Stimulated activated memory B cell treated with anti-CD40 and anti-IgM and Interleukin-4, amounts not matched to agents 10 μg/mL and 1 μg/mL and 100 μg/mL, for 72 hours (primary cell): Measurements from ENCODE around the gene PRDM1.

Experiments
- ATAC-seq: fragments of 150-1000 bp; cut with Tn5 transposase; 2 replicates; pipeline ENCODE4 v1.10.0; 2021
- H3K27ac Mint-ChIP-seq: one replicate; pipeline ENCODE4 v1.8.0; 2022; ENCODE audit warnings: mild to moderate bottlenecking, mixed read lengths
- H3K27me3 Mint-ChIP-seq: one replicate; pipeline ENCODE4 v1.8.0; 2022; ENCODE audit warnings: mixed read lengths
- H3K36me3 Mint-ChIP-seq: one replicate; pipeline ENCODE4 v1.8.0; 2022; ENCODE audit warnings: mixed read lengths
- H3K4me1 Mint-ChIP-seq: one replicate; pipeline ENCODE4 v1.8.0; 2022; ENCODE audit warnings: mixed read lengths
- H3K4me3 Mint-ChIP-seq: one replicate; pipeline ENCODE4 v1.8.0; 2022; ENCODE audit warnings: mild to moderate bottlenecking, moderate library complexity, mixed read lengths
- H3K9me3 Mint-ChIP-seq: one replicate; pipeline ENCODE4 v1.8.0; 2022; ENCODE audit warnings: mixed read lengths

Gene PRDM1

GRCh38 chr6:106082735-106083398, 3.3 kb upstream of the PRDM1 start:
- H3K4me3 Mint-ChIP-seq: no peak overlapping the region

GRCh38 chr6:106083618-106084017, 2.5 kb upstream of the PRDM1 start:
- Mint-ChIP-seq H3K27ac (peak overlapping the region; percentile 88), H3K36me3 (no peaks in the 10 kb centered on the region), H3K4me3 (no peak overlapping the region), H3K9me3 (no peaks in the 10 kb centered on the region), H3K4me1 (peaks cover 47% of the 10 kb centered on the region), H3K27me3 (peaks cover 8% of the 10 kb centered on the region)
- ATAC-seq: no peak

More at GRCh38 chr6:106082735-106083398, 3.3 kb upstream of the PRDM1 start:
- H3K27ac Mint-ChIP-seq: no peak overlapping the region
- H3K27me3 Mint-ChIP-seq: peaks cover 8% of the 10 kb centered on the region
- ATAC-seq: no peak
- no peaks in the 10 kb centered on the region for H3K36me3 Mint-ChIP-seq
- H3K4me1 Mint-ChIP-seq: peaks cover 43% of the 10 kb centered on the region
- H3K9me3 Mint-ChIP-seq: no peaks in the 10 kb centered on the region

DNA sequence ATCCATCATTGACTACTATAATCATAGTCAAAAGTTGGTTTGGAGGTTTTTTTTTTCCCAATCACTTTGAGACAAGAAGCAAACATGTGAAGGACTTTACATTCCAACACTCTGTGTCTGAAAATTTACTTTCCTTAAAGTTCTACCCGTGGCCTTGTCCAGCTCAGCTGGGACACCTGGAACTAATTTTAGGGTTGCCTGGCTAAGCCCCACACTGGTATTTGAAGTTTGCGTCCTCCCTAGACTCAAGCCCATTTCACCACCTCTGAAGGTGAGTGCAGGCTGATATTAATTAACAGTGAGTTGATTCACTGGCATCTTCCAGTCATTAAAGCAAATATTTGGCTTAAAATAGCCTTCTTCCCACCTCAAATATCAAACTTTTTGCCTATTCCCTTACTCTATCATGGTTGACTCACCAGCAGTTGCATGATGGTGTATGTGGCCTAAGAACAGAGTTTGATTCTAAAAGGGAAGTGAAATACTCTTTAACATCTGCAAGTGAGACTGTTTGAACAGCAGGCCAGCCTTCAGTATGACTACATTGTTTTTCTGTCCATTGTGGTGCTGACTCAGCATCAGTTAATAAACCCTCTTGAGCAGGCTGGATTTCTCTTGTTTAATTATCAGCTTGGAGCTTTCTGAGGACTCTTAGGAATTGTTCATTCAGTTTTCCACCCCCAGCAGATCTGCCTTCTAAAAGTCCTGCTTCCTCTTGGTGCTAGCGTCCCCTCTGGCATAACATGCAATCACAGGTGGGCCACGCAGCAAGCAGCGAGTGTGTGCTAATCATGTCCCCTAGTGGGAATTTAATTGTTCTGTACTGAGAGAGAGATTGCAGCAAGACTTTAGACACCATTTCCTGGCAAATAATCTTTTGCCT, 1.8 kb upstream of the PRDM1 start:
- H3K4me3 Mint-ChIP-seq: no peak overlapping the region
- peak overlapping the region; percentile 88 for H3K27ac Mint-ChIP-seq
- H3K36me3 Mint-ChIP-seq: no peaks in the 10 kb centered on the region

GRCh38 chr6:106084989-106085691, 996 bp upstream of the PRDM1 start:
- peaks cover 8% of the 10 kb centered on the region for H3K27me3 Mint-ChIP-seq
- peak overlapping the region; percentile 88 for H3K27ac Mint-ChIP-seq
- peak overlapping the region; percentile 86 for H3K4me3 Mint-ChIP-seq
- no peaks in the 10 kb centered on the region for H3K9me3 Mint-ChIP-seq
- no peaks in the 10 kb centered on the region for H3K36me3 Mint-ChIP-seq
- no peak for ATAC-seq
- peaks cover 54% of the 10 kb centered on the region for H3K4me1 Mint-ChIP-seq

More for the DNA sequence above, 1.8 kb upstream of the PRDM1 start:
- Mint-ChIP-seq H3K4me1 (peaks cover 47% of the 10 kb centered on the region), H3K27me3 (peaks cover 8% of the 10 kb centered on the region), H3K9me3 (no peaks in the 10 kb centered on the region)
- ATAC-seq: peak; percentile 86

- peak overlapping the region; percentile 88 for H3K27ac Mint-ChIP-seq
- peak overlapping the region; percentile 86 for H3K4me3 Mint-ChIP-seq
- H3K4me1 Mint-ChIP-seq: peaks cover 59% of the 10 kb centered on the region
- peaks cover 8% of the 10 kb centered on the region for H3K27me3 Mint-ChIP-seq
- no peak for ATAC-seq
- no peaks in the 10 kb centered on the region for H3K9me3 Mint-ChIP-seq
- H3K36me3 Mint-ChIP-seq: no peaks in the 10 kb centered on the region
Measured at GRCh38 chr6:106085692-106085983, 498 bp upstream of the PRDM1 start.

DNA sequence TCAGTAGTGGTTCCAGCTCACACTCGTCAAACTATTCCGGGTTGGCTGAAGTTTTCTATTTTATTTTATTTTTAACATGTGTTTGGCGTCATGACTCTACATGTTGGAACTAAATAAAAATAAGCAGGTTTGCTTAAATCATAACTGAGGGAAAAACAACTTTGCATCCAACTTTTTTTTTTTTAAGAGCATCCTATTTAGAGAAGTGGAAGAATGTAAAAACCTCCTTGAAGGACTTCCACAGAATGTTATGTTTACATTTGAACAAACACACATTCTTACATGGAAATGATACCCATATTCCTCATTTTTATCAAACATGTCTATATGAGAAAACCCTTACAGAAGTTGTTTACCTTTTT, 659 bp downstream of the PRDM1 start:
- peak overlapping the region; percentile 88 for H3K27ac Mint-ChIP-seq
- no peaks in the 10 kb centered on the region for H3K9me3 Mint-ChIP-seq
- H3K27me3 Mint-ChIP-seq: peaks cover 5% of the 10 kb centered on the region
- H3K36me3 Mint-ChIP-seq: no peaks in the 10 kb centered on the region
- ATAC-seq: no peak
- peaks cover 66% of the 10 kb centered on the region for H3K4me1 Mint-ChIP-seq
- H3K4me3 Mint-ChIP-seq: peak overlapping the region; percentile 21

- no peak overlapping the region for H3K27ac Mint-ChIP-seq
- peaks cover 73% of the 10 kb centered on the region for H3K4me1 Mint-ChIP-seq
- no peaks in the 10 kb centered on the region for H3K9me3 Mint-ChIP-seq
- ATAC-seq: no peak
- no peaks in the 10 kb centered on the region for H3K36me3 Mint-ChIP-seq
- no peaks in the 10 kb centered on the region for H3K27me3 Mint-ChIP-seq
- H3K4me3 Mint-ChIP-seq: peak overlapping the region; percentile 41
Measured at GRCh38 chr6:106087548-106088325, 1.6 kb downstream of the PRDM1 start.

DNA sequence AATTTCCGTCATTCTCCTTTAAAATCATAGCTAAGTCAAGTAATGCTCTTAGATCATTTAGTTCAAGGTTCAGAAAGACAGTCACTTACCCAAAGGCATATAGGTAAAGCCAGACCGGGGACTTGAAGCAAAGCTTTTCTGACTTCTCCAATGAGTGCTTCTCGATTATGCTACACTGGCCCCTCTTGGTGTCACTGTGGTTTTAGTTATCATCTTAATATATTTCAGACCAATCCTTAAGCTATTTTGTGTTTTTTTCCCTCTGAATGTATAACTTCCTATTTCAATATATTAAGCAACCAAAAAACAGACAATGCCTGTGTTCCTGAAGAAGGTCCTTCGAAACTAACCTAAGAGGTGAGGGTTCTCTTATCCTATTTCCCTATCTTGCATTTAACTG, 3.9 kb downstream of the PRDM1 start:
- ATAC-seq: no peak
- Mint-ChIP-seq H3K36me3 (no peaks in the 10 kb centered on the region), H3K4me1 (peaks cover 77% of the 10 kb centered on the region), H3K4me3 (no peak overlapping the region), H3K27ac (peak overlapping the region; percentile 21), H3K9me3 (no peaks in the 10 kb centered on the region), H3K27me3 (no peaks in the 10 kb centered on the region)

- Mint-ChIP-seq H3K4me3 (no peak overlapping the region), H3K27me3 (no peaks in the 10 kb centered on the region), H3K9me3 (no peaks in the 10 kb centered on the region), H3K27ac (no peak overlapping the region), H3K36me3 (no peaks in the 10 kb centered on the region), H3K4me1 (peaks cover 59% of the 10 kb centered on the region)
- ATAC-seq: no peak
Measured at GRCh38 chr6:106092279-106092678, 6.1 kb downstream of the PRDM1 start.

- no peak for ATAC-seq
- no peak overlapping the region for H3K4me3 Mint-ChIP-seq
- H3K4me1 Mint-ChIP-seq: peaks cover 70% of the 10 kb centered on the region
Measured at GRCh38 chr6:106094261-106094963, 8.3 kb downstream of the PRDM1 start.

GRCh38 chr6:106094964-106095335, 8.8 kb downstream of the PRDM1 start:
- ATAC-seq: no peak
- Mint-ChIP-seq H3K27me3 (no peaks in the 10 kb centered on the region), H3K4me3 (no peak overlapping the region), H3K36me3 (no peaks in the 10 kb centered on the region), H3K4me1 (peaks cover 71% of the 10 kb centered on the region), H3K27ac (peak overlapping the region; percentile 49), H3K9me3 (no peaks in the 10 kb centered on the region)

More at GRCh38 chr6:106094261-106094963, 8.3 kb downstream of the PRDM1 start:
- Mint-ChIP-seq H3K36me3 (no peaks in the 10 kb centered on the region), H3K27me3 (no peaks in the 10 kb centered on the region), H3K9me3 (no peaks in the 10 kb centered on the region), H3K27ac (peak overlapping the region; percentile 49)

- H3K4me3 Mint-ChIP-seq: peak overlapping the region; percentile 98
- H3K27me3 Mint-ChIP-seq: no peaks in the 10 kb centered on the region
- peaks cover 8% of the 10 kb centered on the region for H3K36me3 Mint-ChIP-seq
Measured at GRCh38 chr6:106097411-106098231, 11.5 kb downstream of the PRDM1 start.

GRCh38 chr6:106098383-106099234, 12.5 kb downstream of the PRDM1 start:
- peaks cover 8% of the 10 kb centered on the region for H3K36me3 Mint-ChIP-seq
- peak; percentile 85 for ATAC-seq
- peaks cover 81% of the 10 kb centered on the region for H3K4me1 Mint-ChIP-seq

More at GRCh38 chr6:106097411-106098231, 11.5 kb downstream of the PRDM1 start:
- Mint-ChIP-seq H3K4me1 (peaks cover 77% of the 10 kb centered on the region), H3K27ac (peak overlapping the region; percentile 96), H3K9me3 (no peaks in the 10 kb centered on the region)
- peak; percentile 85 for ATAC-seq

More at GRCh38 chr6:106098383-106099234, 12.5 kb downstream of the PRDM1 start:
- H3K9me3 Mint-ChIP-seq: no peaks in the 10 kb centered on the region
- peak overlapping the region; percentile 98 for H3K4me3 Mint-ChIP-seq
- peak overlapping the region; percentile 96 for H3K27ac Mint-ChIP-seq
- no peaks in the 10 kb centered on the region for H3K27me3 Mint-ChIP-seq
